ENCODE data around the gene LILRA5. TPM values are rescaled to one million over a fixed set of nuclear protein-coding genes. Genes with fewer than 3 reads are reported as not detected.

Gene LILRA5
- total and polyA plus RNA-seq, 2 donors (not counting 1 experiment from before 2014, with no cell fraction given), result 1.8 TPM; not detected in 1

- peaks cover 5% of the 10 kb centered on the region for H3K4me1 Mint-ChIP-seq
- peaks cover 56% of the 10 kb centered on the region for H3K27me3 Mint-ChIP-seq
- no peaks in the 10 kb centered on the region for H4K20me1 ChIP-seq (ENCODE audit: control insufficient read depth, insufficient read depth, low read length, poor library complexity, severe bottlenecking)
- TF ChIP-seq EZH2 (IDR thresholded peaks at IDR 0.05; ENCODE audit: borderline replicate concordance, insufficient read depth, low read depth, low read length, poor library complexity, severe bottlenecking) (no peak), CTCF (IDR thresholded peaks at IDR 0.05) (no peak)
- ATAC-seq (ENCODE audit: low read depth), result no peak
- H3K4me2 ChIP-seq (replicated peaks; ENCODE audit: low read depth, low read length, poor library complexity, severe bottlenecking), result no peak overlapping the region
- intact Hi-C loops (cut with micrococcal nuclease), result no loop called here
- no peak overlapping the region for H3K4me3 ChIP-seq (ENCODE audit: control extremely low read depth in 1 of 5, extremely low read depth in 1 of 5, insufficient read depth in 1 of 5, low read depth in 2 of 5, low read length in 4 of 5)
- no peaks in the 10 kb centered on the region for H3K79me2 ChIP-seq (ENCODE audit: control insufficient read depth, insufficient read depth, low read length)
- no peaks in the 10 kb centered on the region for H3K9me3 Mint-ChIP-seq (ENCODE audit: insufficient read depth)
- H3K27me3 ChIP-seq (replicated peaks in 1 of 4; ENCODE audit: control extremely low read depth in 1 of 4, control insufficient read depth in 3 of 4, insufficient read depth in 4 of 4, low read length in 3 of 4), result peaks cover 0 to 69% (median 21%) of the 10 kb centered on the region in 4 experiments
- no peak for DNase-seq
- peaks cover 0 to 4% of the 10 kb centered on the region in 2 donors for H3K4me1 ChIP-seq (ENCODE audit: control insufficient read depth in 2 of 2, insufficient read depth in 2 of 2, low read length in 2 of 2)
- H3K27ac ChIP-seq (ENCODE audit: low read length in 2 of 2), result no peak overlapping the region
- CTCF ChIA-PET, result interaction anchor here (1.0 to 3.2 kb wide), 7 partner anchors 11 to 110 kb away, joined by 3 to 31 read pairs (median 4); no protein-coding TSS in a partner anchor
- POLR2A ChIA-PET, result no interaction called here
- no peak overlapping the region for H3K9ac ChIP-seq (ENCODE audit: low read length)
- no peak overlapping the region for H3K27ac Mint-ChIP-seq
- H3K9me3 ChIP-seq (ENCODE audit: control extremely low read depth in 1 of 3, control insufficient read depth in 2 of 3, insufficient read depth in 1 of 3, low read length in 2 of 3), result peaks cover 1 to 21% (median 8%) of the 10 kb centered on the region in 3 donors
- H3K4me3 Mint-ChIP-seq, result no peak overlapping the region
- no peak overlapping the region for H2AFZ ChIP-seq (ENCODE audit: insufficient read depth, low read depth, low read length, poor library complexity, severe bottlenecking)
- whole genome bisulfite sequencing (ENCODE audit: insufficient coverage), result 79% methylated on average over 4 of the region's 4 CpGs
- no peaks in the 10 kb centered on the region for H3K36me3 ChIP-seq (replicated peaks in 1 of 2; ENCODE audit: control extremely low read depth in 1 of 2, control insufficient read depth in 1 of 2, extremely low read depth in 1 of 2, insufficient read depth in 2 of 2, low read length in 1 of 2)
Measured at GRCh38 chr19:54298357-54299125, 14.4 kb downstream of the LILRA5 start.

- no peak overlapping the region for H3K4me2 ChIP-seq (replicated peaks; ENCODE audit: low read depth, low read length, poor library complexity, severe bottlenecking)
- peak overlapping the region; percentile 20 for H3K27ac Mint-ChIP-seq
- H3K79me2 ChIP-seq (ENCODE audit: control insufficient read depth, insufficient read depth, low read length), result no peaks in the 10 kb centered on the region
- peaks cover 1 to 23% (median 8%) of the 10 kb centered on the region in 3 donors for H3K9me3 ChIP-seq (ENCODE audit: control extremely low read depth in 1 of 3, control insufficient read depth in 2 of 3, insufficient read depth in 1 of 3, low read length in 2 of 3)
- H3K4me3 ChIP-seq (ENCODE audit: control extremely low read depth in 1 of 5, extremely low read depth in 1 of 5, insufficient read depth in 1 of 5, low read depth in 2 of 5, low read length in 4 of 5), result no peak overlapping the region
- DNase-seq, result peak; percentile 49
- no peaks in the 10 kb centered on the region for H3K36me3 ChIP-seq (replicated peaks in 1 of 2; ENCODE audit: control extremely low read depth in 1 of 2, control insufficient read depth in 1 of 2, extremely low read depth in 1 of 2, insufficient read depth in 2 of 2, low read length in 1 of 2)
- no peak overlapping the region for H3K4me3 Mint-ChIP-seq
- peaks cover 0 to 73% (median 28%) of the 10 kb centered on the region in 4 experiments for H3K27me3 ChIP-seq (replicated peaks in 1 of 4; ENCODE audit: control extremely low read depth in 1 of 4, control insufficient read depth in 3 of 4, insufficient read depth in 4 of 4, low read length in 3 of 4)
- WGBS (ENCODE audit: insufficient coverage), result 42% methylated on average over 6 of the region's 7 CpGs
- H2AFZ ChIP-seq (ENCODE audit: insufficient read depth, low read depth, low read length, poor library complexity, severe bottlenecking), result no peak overlapping the region
- no peaks in the 10 kb centered on the region for H3K9me3 Mint-ChIP-seq (ENCODE audit: insufficient read depth)
- ChIA-PET CTCF (interaction anchor here (0.8 to 3.2 kb wide), 8 partner anchors 10 to 109 kb away, joined by 3 to 31 read pairs (median 4); partner anchors contain the start of gene LILRB2), POLR2A (no interaction called here)
- intact Hi-C loops (cut with micrococcal nuclease), result no loop called here
- H3K4me1 ChIP-seq (ENCODE audit: control insufficient read depth in 2 of 2, insufficient read depth in 2 of 2, low read length in 2 of 2), result peaks cover 0 to 4% of the 10 kb centered on the region in 2 donors
- no peak overlapping the region for H3K27ac ChIP-seq (ENCODE audit: low read length in 2 of 2)
- H3K9ac ChIP-seq (ENCODE audit: low read length), result no peak overlapping the region
- H3K27me3 Mint-ChIP-seq, result peaks cover 63% of the 10 kb centered on the region
- no peaks in the 10 kb centered on the region for H4K20me1 ChIP-seq (ENCODE audit: control insufficient read depth, insufficient read depth, low read length, poor library complexity, severe bottlenecking)
- ATAC-seq (ENCODE audit: low read depth), result peak; percentile 60
- no peak for TF ChIP-seq EZH2 (IDR thresholded peaks at IDR 0.05; ENCODE audit: borderline replicate concordance, insufficient read depth, low read depth, low read length, poor library complexity, severe bottlenecking)
- TF ChIP-seq CTCF (IDR thresholded peaks at IDR 0.05), result peak; percentile 23
- peaks cover 5% of the 10 kb centered on the region for H3K4me1 Mint-ChIP-seq
Measured at GRCh38 chr19:54297759-54298305, 15.1 kb downstream of the LILRA5 start.
